ENCODE results near the gene HOXC12.
A peak's percentile ranks its signal among the peaks of the same experiment; 100 is the strongest.

Gene HOXC12

GRCh38 chr12:53973236-53974042, 18.7 kb downstream of the HOXC12 start:
- DNase-seq, result no peak

GRCh38 chr12:53974084-53975063, 19.7 kb downstream of the HOXC12 start, which contains the start of gene HOTAIR:
Gene HOTAIR, minus strand, starts transcription at chr12:53974954.
- no peak for DNase-seq

- no peak for DNase-seq
Measured at GRCh38 chr12:53975064-53975471, 20.4 kb downstream of the HOXC12 start.

GRCh38 chr12:53975479-53976152, 20.9 kb downstream of the HOXC12 start:
- DNase-seq, result no peak

- no peak for DNase-seq
Measured at GRCh38 chr12:53976172-53976822, 21.6 kb downstream of the HOXC12 start.

GRCh38 chr12:53976823-53977595, 22.3 kb downstream of the HOXC12 start:
- no peak for DNase-seq

GRCh38 chr12:53977596-53978445, 23.1 kb downstream of the HOXC12 start:
- DNase-seq, result no peak

- no peak for DNase-seq
Measured at GRCh38 chr12:53978477-53979356, 24.0 kb downstream of the HOXC12 start.

- no peak for DNase-seq
Measured at GRCh38 chr12:53980104-53980801, 25.6 kb downstream of the HOXC12 start.

GRCh38 chr12:53980802-53981496, 26.2 kb downstream of the HOXC12 start:
- DNase-seq, result no peak

- no peak for DNase-seq
Measured at GRCh38 chr12:53981634-53982565, 27.2 kb downstream of the HOXC12 start.

- no peak for DNase-seq
Measured at GRCh38 chr12:53982648-53983567, 28.2 kb downstream of the HOXC12 start.

GRCh38 chr12:53983568-53983949, 28.9 kb downstream of the HOXC12 start:
- no peak for DNase-seq

- no peak for DNase-seq
Measured at GRCh38 chr12:53983950-53984572, 29.4 kb downstream of the HOXC12 start.

- peak; percentile 72 for DNase-seq
Measured at GRCh38 chr12:53984901-53985691, 30.4 kb downstream of the HOXC12 start, which contains the start of gene HOXC10. Gene HOXC10, plus strand, starts transcription at chr12:53985146. Its CDS starts 114 bp downstream, at chr12:53985260.

Measured in SHP77 treated with DMSO at 0.1 percent for 48 hours (cell line).